MCF 10A (cell line): ENCODE data around the gene PSMB3. TPM values are rescaled to one million over a fixed set of nuclear protein-coding genes. Genes with fewer than 3 reads are reported as not detected.
"Not testable (repeated sequence)": the region's sequence is repeated elsewhere in the genome, so short reads cannot be mapped to it uniquely, and the experiment has no call there.

Source experiments
- BruUV-seq: library from RNA; stranded (reverse); fragments of 400-500 nt; replicated peaks from 2 replicates; lab custom pipeline; 2021; lab: Mats Ljungman, UMichigan
- CTCF ChIA-PET: fragments of 300-600 bp; sonication (Branson Sonifier 250); formaldehyde crosslinking; extraction: SDS; loops from one replicate; lab custom pipeline; 2021; ENCODE audit warnings: antibody characterized with exemption, inconsistent platforms; lab: Yijun Ruan, JAX
- POLR2A ChIA-PET: fragments of 300-600, 350-650 bp; sonication (Branson Sonifier 250); formaldehyde crosslinking; extraction: SDS; loops from one replicate; lab custom pipeline; 2020; ENCODE audit warnings: antibody characterized with exemption, inconsistent platforms; lab: Yijun Ruan, JAX
- DNase-seq: peaks from one replicate; pipeline ENCODE4 v3.0.0-alpha.2; 2018; ENCODE audit not compliant: unreplicated experiment
- H3K27ac Mint-ChIP-seq: one replicate; pipeline ENCODE4 v1.8.0; 2022; ENCODE audit warnings: mild to moderate bottlenecking, low read depth, mixed read lengths; ENCODE audit not compliant: unreplicated experiment
- H3K27me3 Mint-ChIP-seq: one replicate; pipeline ENCODE4 v1.8.0; 2022; ENCODE audit warnings: mixed read lengths; ENCODE audit not compliant: insufficient read depth, unreplicated experiment
- H3K36me3 Mint-ChIP-seq: one replicate; pipeline ENCODE4 v1.8.0; 2022; ENCODE audit warnings: mild to moderate bottlenecking, moderate library complexity, mixed read lengths; ENCODE audit not compliant: insufficient read depth, unreplicated experiment
- H3K4me1 Mint-ChIP-seq: one replicate; pipeline ENCODE4 v1.8.0; 2022; ENCODE audit warnings: mixed read lengths; ENCODE audit not compliant: insufficient read depth, unreplicated experiment
- H3K4me3 Mint-ChIP-seq: one replicate; pipeline ENCODE4 v1.8.0; 2022; ENCODE audit warnings: mild to moderate bottlenecking, moderate library complexity, mixed read lengths; ENCODE audit not compliant: unreplicated experiment
- H3K9me3 Mint-ChIP-seq: one replicate; pipeline ENCODE4 v1.8.0; 2022; ENCODE audit warnings: mixed read lengths; ENCODE audit not compliant: unreplicated experiment
- intact Hi-C: fragments of 100-400 bp; cut with micrococcal nuclease; formaldehyde crosslinking; loops from 2 replicates; pipeline ENCODE4 v1.14.1; 2022
- total RNA-seq: library from RNA; stranded (reverse); gene quantifications from 2 replicates; pipeline ENCODE4 v1.2.3, GENCODE V29; 2022
- TF ChIP-seq, protein P1 (sequence below): fragments of 200-600 bp; IDR thresholded peaks from one replicate; pipeline ENCODE4 v1.8.0; 2022; ENCODE audit warnings: antibody characterized with exemption, mild to moderate bottlenecking; ENCODE audit not compliant: unreplicated experiment

The PSMB3 gene
- total RNA-seq, 1 experiment from 2014 or later = 145 TPM

GRCh38 chr17:38777641-38778250, 25.2 kb downstream of the PSMB3 start:
- BruUV-seq = no TSS peak
- no peak for DNase-seq
- H3K36me3 Mint-ChIP-seq = peaks cover 93% of the 10 kb centered on the region
- intact Hi-C loops = no loop called here
- no peaks in the 10 kb centered on the region for H3K4me1 Mint-ChIP-seq
- no peaks in the 10 kb centered on the region for H3K27me3 Mint-ChIP-seq
- ChIA-PET CTCF (interaction anchor here (0.6 kb wide), 1 partner anchor 20 kb away, joined by 5 read pairs; no protein-coding TSS in a partner anchor), POLR2A (no interaction called here)
- no peak overlapping the region for H3K27ac Mint-ChIP-seq
- no peak overlapping the region for H3K4me3 Mint-ChIP-seq
- no peaks in the 10 kb centered on the region for H3K9me3 Mint-ChIP-seq
- TF ChIP-seq, protein P1, sequence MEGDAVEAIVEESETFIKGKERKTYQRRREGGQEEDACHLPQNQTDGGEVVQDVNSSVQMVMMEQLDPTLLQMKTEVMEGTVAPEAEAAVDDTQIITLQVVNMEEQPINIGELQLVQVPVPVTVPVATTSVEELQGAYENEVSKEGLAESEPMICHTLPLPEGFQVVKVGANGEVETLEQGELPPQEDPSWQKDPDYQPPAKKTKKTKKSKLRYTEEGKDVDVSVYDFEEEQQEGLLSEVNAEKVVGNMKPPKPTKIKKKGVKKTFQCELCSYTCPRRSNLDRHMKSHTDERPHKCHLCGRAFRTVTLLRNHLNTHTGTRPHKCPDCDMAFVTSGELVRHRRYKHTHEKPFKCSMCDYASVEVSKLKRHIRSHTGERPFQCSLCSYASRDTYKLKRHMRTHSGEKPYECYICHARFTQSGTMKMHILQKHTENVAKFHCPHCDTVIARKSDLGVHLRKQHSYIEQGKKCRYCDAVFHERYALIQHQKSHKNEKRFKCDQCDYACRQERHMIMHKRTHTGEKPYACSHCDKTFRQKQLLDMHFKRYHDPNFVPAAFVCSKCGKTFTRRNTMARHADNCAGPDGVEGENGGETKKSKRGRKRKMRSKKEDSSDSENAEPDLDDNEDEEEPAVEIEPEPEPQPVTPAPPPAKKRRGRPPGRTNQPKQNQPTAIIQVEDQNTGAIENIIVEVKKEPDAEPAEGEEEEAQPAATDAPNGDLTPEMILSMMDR = no peak

GRCh38 chr17:38779965-38780752, 27.6 kb downstream of the PSMB3 start:
- Mint-ChIP-seq H3K27me3 (no peaks in the 10 kb centered on the region), H3K9me3 (no peaks in the 10 kb centered on the region), H3K27ac (no peak overlapping the region), H3K4me3 (no peak overlapping the region), H3K36me3 (peaks cover 92% of the 10 kb centered on the region), H3K4me1 (no peaks in the 10 kb centered on the region)
- intact Hi-C loops = no loop called here
- TF ChIP-seq, protein P1 = no peak
- BruUV-seq = no TSS peak
- DNase-seq = no peak
- POLR2A ChIA-PET = no interaction called here
- CTCF ChIA-PET = no interaction called here

GRCh38 chr17:38783227-38783626, 30.7 kb downstream of the PSMB3 start:
- H3K27ac Mint-ChIP-seq = no peak overlapping the region
- ChIA-PET CTCF (interaction anchor here (0.7 kb wide), 1 partner anchor 77 kb away, joined by 3 read pairs; no protein-coding TSS in a partner anchor), POLR2A (no interaction called here)

GRCh38 chr17:38786372-38786771, 33.8 kb downstream of the PSMB3 start:
- intact Hi-C loops = no loop called here
- Mint-ChIP-seq H3K27me3 (no peaks in the 10 kb centered on the region), H3K27ac (no peak overlapping the region), H3K4me1 (no peaks in the 10 kb centered on the region), H3K36me3 (peaks cover 58% of the 10 kb centered on the region), H3K9me3 (no peaks in the 10 kb centered on the region), H3K4me3 (no peak overlapping the region)
- no TSS peak for BruUV-seq
- DNase-seq = no peak
- TF ChIP-seq, protein P1 = no peak
- CTCF ChIA-PET = no interaction called here
- POLR2A ChIA-PET = interaction anchor here (0.7 to 1.2 kb wide), 2 partner anchors 78 to 84 kb away, joined by 3 to 4 read pairs; partner anchors contain the start of gene LASP1

More at GRCh38 chr17:38783227-38783626, 30.7 kb downstream of the PSMB3 start:
- TF ChIP-seq, protein P1 = no peak
- no peaks in the 10 kb centered on the region for H3K9me3 Mint-ChIP-seq
- no peak for DNase-seq
- peaks cover 83% of the 10 kb centered on the region for H3K36me3 Mint-ChIP-seq
- no peak overlapping the region for H3K4me3 Mint-ChIP-seq
- H3K27me3 Mint-ChIP-seq = no peaks in the 10 kb centered on the region
- no TSS peak for BruUV-seq
- H3K4me1 Mint-ChIP-seq = no peaks in the 10 kb centered on the region
- intact Hi-C loops = no loop called here

DNA sequence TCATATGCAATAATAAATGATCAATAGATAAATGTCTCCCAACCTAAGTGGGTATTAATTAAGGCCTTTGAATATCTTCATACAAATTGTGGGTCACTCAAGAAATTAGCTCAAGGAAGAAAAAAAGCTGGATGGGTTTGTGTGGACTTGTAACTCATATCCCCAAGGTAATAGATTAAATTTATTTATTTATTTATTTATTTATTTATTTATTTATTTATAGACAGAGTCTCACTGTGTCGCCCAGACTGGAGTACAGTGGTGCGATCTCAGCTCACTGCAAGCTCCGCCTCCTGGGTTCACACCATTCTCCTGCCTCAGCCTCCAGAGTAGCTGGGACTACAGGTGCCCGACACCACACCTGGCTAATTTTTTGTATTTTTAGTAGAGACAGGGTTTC, 35.5 kb downstream of the PSMB3 start:
- H3K27me3 Mint-ChIP-seq, BruUV-seq, intact Hi-C loops, H3K9me3 Mint-ChIP-seq, DNase-seq, H3K4me3 Mint-ChIP-seq, H3K27ac Mint-ChIP-seq, H3K4me1 Mint-ChIP-seq: not testable (repeated sequence)
- POLR2A ChIA-PET = interaction anchor here (1.0 to 1.7 kb wide), 3 partner anchors 9 to 36 kb away, joined by 3 to 4 read pairs (median 4); partner anchors contain the start of gene PSMB3
- CTCF ChIA-PET = interaction anchor here (0.7 kb wide), 1 partner anchor 25 kb away, joined by 4 read pairs; no protein-coding TSS in a partner anchor
- peaks cover 56% of the 10 kb centered on the region for H3K36me3 Mint-ChIP-seq
